IMR-90 (cell line): ENCODE data around the gene PRR18.

Experiments
- BHLHE40 ChIP-seq: fragments of 150-350 bp; IDR thresholded peaks from 2 replicates; pipeline ENCODE4 v1.6.1; 2016; ENCODE audit warnings: mild to moderate bottlenecking, low read depth, low read length
- CEBPB ChIP-seq: IDR thresholded peaks from 2 replicates; pipeline ENCODE4 v1.6.1; 2012; ENCODE audit warnings: low read depth, low read length, improper control_type of control experiment
- CTCF ChIP-seq: conservative IDR thresholded peaks from 2 replicates; pipeline ENCODE4 v1.5.1; 2012; ENCODE audit warnings: mild to moderate bottlenecking, low read depth, low read length, improper control_type of control experiment
- FOS ChIP-seq: fragments of 150-350 bp; IDR thresholded peaks from 2 replicates; pipeline ENCODE4 v1.6.1; 2016; ENCODE audit warnings: low read depth, low read length
- MAFK ChIP-seq: IDR thresholded peaks from 2 replicates; pipeline ENCODE4 v1.6.1; 2012; ENCODE audit warnings: low read depth, low read length, improper control_type of control experiment
- MAZ ChIP-seq: IDR thresholded peaks from 2 replicates; pipeline ENCODE4 v1.6.1; 2012; ENCODE audit warnings: low read depth, mild to moderate bottlenecking, low read length, improper control_type of control experiment, moderate library complexity, borderline replicate concordance
- MXI1 ChIP-seq: IDR thresholded peaks from 2 replicates; pipeline ENCODE4 v1.6.1; 2012; ENCODE audit warnings: low read depth, mild to moderate bottlenecking, low read length, moderate library complexity, borderline replicate concordance
- NFE2L2 ChIP-seq: fragments of 150-350 bp; IDR thresholded peaks from 2 replicates; pipeline ENCODE4 v1.6.1; 2016; ENCODE audit warnings: low read depth, mild to moderate bottlenecking, low read length
- POLR2A ChIP-seq: IDR thresholded peaks from 2 replicates; pipeline ENCODE4 v1.6.1; 2012; ENCODE audit warnings: mild to moderate bottlenecking, low read depth, low read length
- RCOR1 ChIP-seq: IDR thresholded peaks from 2 replicates; pipeline ENCODE4 v1.6.1; 2012; ENCODE audit warnings: mild to moderate bottlenecking, low read length, improper control_type of control experiment; ENCODE audit not compliant: insufficient replicate concordance
- RFX5 ChIP-seq: IDR thresholded peaks from 2 replicates; pipeline ENCODE4 v1.8.0; 2012; ENCODE audit warnings: low read depth, mild to moderate bottlenecking, low read length, moderate library complexity
- SMC3 ChIP-seq: fragments of 150-350 bp; IDR thresholded peaks from 2 replicates; pipeline ENCODE4 v1.6.1; 2016; ENCODE audit warnings: low read depth, mild to moderate bottlenecking, antibody characterized with exemption, low read length, moderate library complexity
- USF2 ChIP-seq: fragments of 150-350 bp; IDR thresholded peaks from 2 replicates; pipeline ENCODE4 v1.6.1; 2017; ENCODE audit warnings: mild to moderate bottlenecking, antibody characterized with exemption, low read length, low read depth

- no peak for TF ChIP-seq CTCF
- TF ChIP-seq RFX5, result no peak
- TF ChIP-seq MAZ, result no peak
- no peak for TF ChIP-seq POLR2A
- TF ChIP-seq RCOR1, result no peak
- no peak for TF ChIP-seq NFE2L2
- no peak for TF ChIP-seq MXI1
- no peak for TF ChIP-seq USF2
- TF ChIP-seq MAFK, result no peak
- TF ChIP-seq CEBPB, result no peak
- TF ChIP-seq FOS, result no peak
- no peak for TF ChIP-seq SMC3
- no peak for TF ChIP-seq BHLHE40
These were observed 28.9 kb downstream of the PRR18 start for GRCh38 chr6:166279393-166279679.
